GM19099 (cell line): ENCODE results near the gene STK39.

ENCODE experiments used
- POLR2A ChIP-seq: IDR thresholded peaks from 3 replicates; pipeline ENCODE4 v1.6.1; 2011; ENCODE audit warnings: low read depth; ENCODE audit not compliant: insufficient read length; ENCODE audit errors: extremely low read depth

The STK39 gene

DNA sequence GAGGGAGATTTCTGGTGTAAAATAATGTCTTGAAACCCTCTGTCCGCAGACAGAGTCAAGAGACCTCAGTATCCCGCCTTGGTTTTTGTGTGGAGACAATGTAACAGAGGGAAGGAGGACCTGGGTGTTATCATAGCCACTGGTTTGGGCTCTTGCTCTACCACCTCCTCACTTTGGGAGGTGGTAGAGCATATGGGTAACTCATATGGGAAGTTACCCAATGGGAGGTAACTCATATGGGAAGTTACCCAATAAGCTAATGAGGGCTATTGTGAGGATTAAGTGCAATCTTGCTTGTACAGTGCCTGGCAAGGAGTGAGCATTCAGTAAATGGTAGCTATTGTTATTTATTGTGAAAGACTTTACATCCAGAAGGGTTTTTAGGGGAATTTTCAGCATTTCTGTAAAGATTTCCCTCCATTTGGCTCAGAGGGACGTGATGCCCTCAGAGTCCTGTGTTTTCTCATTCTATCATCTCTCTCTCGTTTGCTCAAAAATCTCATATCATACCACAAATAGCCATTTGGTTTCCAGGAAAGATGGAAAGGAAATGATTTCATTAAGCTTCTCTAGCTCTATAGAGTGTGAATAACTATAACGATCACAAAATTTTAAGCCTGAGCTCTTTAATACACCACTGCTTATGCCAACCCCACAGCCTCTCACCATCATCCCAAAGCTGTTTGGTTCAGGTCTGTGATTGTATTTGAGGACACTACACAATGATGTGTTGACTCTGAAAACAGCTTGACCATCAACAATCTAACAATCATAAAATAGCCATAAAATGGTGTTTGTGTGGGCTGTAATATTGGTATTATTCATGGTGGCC lies 307.7 kb downstream of the STK39 start:
- no peak for TF ChIP-seq POLR2A

DNA sequence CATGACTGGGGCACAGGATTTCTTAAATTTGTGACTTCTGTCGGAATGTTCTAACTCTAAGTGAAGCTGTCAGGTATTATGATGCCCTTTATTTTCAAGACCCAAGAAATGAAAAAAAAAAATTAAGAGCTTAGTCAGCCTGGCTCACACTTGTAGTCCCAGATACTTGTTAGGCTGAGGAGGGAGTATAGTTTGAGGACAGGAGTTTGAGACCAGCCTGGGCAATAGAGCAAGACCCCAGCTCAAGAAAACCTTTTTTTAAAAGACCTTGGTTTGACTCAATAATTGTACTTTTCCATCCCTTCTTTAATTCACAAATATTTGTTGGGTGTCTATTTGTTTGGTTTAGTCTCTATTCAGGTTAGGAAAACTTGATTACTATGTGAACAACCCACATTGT lies 310.0 kb downstream of the STK39 start:
- TF ChIP-seq POLR2A = no peak

DNA sequence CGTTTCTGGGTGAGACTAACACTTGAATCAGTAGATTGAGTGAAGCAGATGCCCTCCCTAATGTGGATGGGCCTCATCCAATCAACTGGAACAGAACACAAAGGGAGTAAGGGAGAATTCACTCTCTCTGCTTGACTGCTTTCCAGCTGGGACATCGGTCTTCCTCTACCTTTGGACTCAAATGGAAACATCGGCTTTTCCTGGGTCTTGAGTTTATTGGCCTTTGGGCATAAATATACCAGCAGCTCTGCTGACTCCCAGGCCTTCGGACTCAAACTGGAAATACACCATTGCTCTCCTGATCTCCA lies 311.6 kb downstream of the STK39 start:
- no peak for TF ChIP-seq POLR2A

DNA sequence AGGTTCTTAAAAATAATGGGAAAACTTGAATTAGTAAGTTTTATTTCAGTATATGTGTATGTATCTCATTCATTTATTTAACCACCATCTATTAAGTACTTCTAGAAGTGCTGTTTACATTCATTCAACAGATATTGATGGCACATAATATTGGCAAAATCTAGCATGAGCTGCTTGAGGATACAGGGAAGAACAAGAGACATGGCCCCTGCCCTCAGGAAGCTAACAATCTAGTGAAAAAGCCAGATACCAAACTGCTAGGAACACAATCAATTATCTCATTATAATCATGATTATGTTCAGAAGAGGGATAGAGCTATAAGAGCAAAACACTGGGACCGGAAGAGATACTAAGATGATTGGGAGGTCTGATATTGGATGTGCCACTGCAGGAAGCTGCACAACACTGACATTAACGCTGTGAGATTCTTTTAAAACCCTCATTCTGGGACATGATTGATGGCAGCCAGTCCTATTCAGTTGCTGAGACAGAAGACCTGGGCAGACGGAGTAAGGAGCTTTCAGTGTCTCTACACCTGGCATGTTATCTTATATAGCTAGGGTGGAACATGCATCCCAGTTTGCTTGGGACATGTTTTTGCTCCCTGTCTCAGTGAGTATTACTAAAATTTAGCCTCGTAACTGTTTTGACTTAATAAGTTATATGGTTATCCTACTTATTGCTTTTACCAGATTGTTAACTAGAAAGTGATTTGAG lies 314.1 kb downstream of the STK39 start:
- TF ChIP-seq POLR2A = no peak

DNA sequence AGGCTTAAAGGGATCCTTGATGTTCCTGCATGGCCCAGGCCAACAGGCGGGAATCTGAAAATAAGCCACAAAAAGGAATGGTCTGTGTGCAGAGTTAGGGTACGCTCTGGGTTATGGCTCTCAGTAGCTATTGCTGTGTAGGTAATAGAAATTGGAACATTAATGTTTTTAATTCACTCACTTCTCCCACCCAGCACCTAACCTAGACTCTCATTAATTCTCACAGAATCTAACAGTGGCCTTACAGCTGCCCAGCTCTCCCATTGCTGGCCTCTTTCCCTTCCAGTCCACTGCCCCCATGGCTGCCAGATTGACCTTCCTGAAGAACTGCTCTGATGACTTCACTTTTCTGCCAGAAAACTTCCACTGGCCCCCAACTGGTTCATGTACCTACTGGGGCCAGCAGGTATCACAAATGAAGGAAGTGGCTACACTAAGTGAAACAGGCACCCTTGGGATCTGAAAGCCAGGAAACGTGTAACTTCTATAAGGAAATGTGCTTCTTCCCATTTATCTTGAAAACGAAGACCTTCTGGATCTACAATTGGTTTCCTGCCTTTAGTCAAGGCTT lies 315.2 kb downstream of the STK39 start:
- no peak for TF ChIP-seq POLR2A

DNA sequence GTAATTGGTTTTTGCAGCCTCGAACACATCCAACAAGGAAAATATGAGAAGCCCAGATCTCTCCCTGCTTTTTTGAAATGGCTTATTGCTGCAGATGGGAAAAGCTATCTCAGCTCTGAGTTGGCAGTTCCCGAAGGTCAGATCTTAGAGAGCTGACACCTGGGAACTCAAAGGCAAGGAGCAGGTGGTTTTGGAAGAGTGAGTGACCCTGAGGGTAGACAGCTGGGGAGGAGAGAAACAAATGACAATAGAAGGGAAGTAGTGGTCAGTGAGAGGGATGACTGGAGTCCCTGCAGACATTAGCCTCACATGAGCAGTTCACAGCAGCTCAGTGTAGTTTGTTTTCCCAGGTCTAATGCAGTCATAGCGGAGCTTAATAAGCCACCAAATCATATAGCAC lies 317.9 kb downstream of the STK39 start:
- no peak for TF ChIP-seq POLR2A

- TF ChIP-seq POLR2A = no peak
These were observed 319.0 kb downstream of the STK39 start for GRCh38 chr2:167928434-167928833.

GRCh38 chr2:167925758-167926157 lies 321.6 kb downstream of the STK39 start:
- TF ChIP-seq POLR2A = no peak

GRCh38 chr2:167924556-167924955 lies 322.8 kb downstream of the STK39 start:
- TF ChIP-seq POLR2A = no peak

DNA sequence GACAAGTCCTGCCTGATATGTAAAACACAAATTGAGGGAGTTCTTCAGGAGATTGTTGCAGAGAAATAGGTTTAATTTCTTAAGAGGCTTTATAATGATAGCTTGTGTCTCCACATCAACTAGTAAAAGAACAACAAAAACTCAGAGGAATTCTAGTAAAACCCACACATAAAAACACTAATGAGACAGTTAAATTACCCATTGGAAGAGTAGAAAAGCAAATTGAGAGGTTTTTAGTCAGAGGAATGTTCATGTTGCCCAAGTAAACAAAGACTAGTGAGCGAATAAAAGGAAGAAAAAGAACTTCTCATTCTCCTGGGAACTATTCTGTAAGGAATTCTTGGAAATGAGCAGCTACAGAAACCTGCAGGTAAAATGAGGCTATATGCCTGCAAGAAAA lies 330.6 kb downstream of the STK39 start:
- no peak for TF ChIP-seq POLR2A

DNA sequence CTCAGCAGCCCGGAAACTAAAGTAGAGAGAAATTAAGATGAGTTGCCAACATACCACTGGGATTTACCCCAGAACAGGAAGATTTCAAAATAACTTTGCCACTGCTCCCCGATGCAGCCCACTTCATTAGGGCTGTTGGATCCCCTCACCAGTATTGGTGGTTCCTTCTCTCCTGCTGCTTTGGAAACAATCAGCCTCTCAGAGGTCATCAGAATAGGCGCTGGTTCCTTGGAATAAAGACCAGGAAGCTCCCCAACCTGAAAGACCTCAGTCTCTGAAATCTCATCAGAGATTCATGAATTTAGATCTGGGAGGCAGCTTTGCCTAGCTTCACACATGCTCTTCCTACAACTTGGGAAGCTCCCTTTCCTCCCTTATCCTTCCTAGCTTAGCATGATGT lies 332.4 kb downstream of the STK39 start:
- TF ChIP-seq POLR2A = no peak

DNA sequence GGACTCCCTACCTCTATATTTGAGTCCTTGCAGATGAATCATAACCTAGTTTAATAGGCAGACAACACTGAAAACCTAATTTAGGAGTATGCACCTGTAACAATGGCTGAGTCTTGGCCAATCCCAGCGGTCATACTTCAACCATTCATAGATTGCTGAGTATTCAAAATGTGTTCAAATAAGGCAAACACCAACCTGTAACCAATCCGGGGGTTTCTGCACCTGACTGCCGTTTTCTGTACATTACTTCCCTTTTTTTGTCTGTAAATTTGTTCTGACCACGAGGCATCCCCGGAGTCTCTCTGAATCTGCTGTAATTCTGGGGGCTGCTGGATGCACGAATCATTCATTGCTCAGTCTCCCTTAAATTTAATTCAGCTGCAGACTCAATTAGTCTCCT lies 338.6 kb downstream of the STK39 start:
- TF ChIP-seq POLR2A = no peak

DNA sequence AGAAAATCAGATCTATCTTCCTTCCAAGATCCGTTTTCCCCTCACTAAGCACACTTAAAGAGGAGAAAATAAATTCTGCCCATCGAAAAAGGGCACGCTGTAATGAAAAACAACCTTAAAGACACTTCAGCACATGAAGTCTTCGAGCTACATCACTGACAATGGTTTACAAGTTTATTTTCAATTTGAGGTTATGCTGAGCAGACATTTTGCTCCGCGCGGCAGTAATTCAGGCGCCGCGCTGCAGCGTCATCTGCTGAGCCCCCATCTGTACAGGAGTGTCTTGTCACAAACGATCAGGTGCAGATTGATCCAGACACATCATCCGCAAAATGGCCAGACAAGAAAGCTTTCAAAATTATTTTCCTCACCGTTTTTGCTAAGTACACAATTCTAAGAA lies 341.7 kb downstream of the STK39 start:
- no peak for TF ChIP-seq POLR2A
